PC-3 (cell line): Measurements from ENCODE around the gene C22orf39. TPM values are rescaled to one million over a fixed set of nuclear protein-coding genes. Genes with fewer than 3 reads are reported as not detected.

ENCODE experiments used
- ATAC-seq: fragments of 200-7000 bp; cut with Tn5 transposase; 2 replicates; pipeline ENCODE4 v1.9.1; 2020; ENCODE audit warnings: mild to moderate bottlenecking, moderate library complexity
- BruUV-seq: library from RNA; stranded (reverse); fragments of 400-500 nt; replicated peaks from 2 replicates; lab custom pipeline; 2021; lab: Mats Ljungman, UMichigan
- CTCF ChIA-PET: fragments of 300-600 bp; sonication (Branson Sonifier 250); formaldehyde crosslinking; loops from one replicate; lab custom pipeline; 2022; ENCODE audit warnings: antibody characterized with exemption; lab: Charles Lee
- POLR2A ChIA-PET: fragments of 300-600 bp; sonication (Branson Sonifier 250); formaldehyde crosslinking; loops from one replicate; lab custom pipeline; 2022; ENCODE audit warnings: antibody characterized with exemption; ENCODE audit not compliant: unreplicated experiment; lab: Charles Lee
- DNase-seq: peaks from one replicate; pipeline ENCODE4 v3.0.0-alpha.2; 2015
- H2AFZ ChIP-seq: fragments of 300-600 bp; sonication (generic); 2 replicates; pipeline ENCODE4 v1.6.0; 2016; ENCODE audit warnings: antibody characterized with exemption, low read length
- H3F3A ChIP-seq: fragments of 300-600 bp; sonication (generic); one replicate; pipeline ENCODE4 v1.6.0; 2017; ENCODE audit warnings: antibody characterized with exemption, low read length, control low read depth, mild to moderate bottlenecking; ENCODE audit not compliant: unreplicated experiment
- H3K27ac ChIP-seq: fragments of 300-600 bp; sonication (generic); 2 replicates; pipeline ENCODE4 v1.5.1; 2016; ENCODE audit warnings: mild to moderate bottlenecking, low read length
- H3K27me3 ChIP-seq: fragments of 300-600 bp; sonication (generic); 2 replicates; pipeline ENCODE4 v1.6.1; 2016; ENCODE audit warnings: low read length, mixed read lengths
- H3K36me3 ChIP-seq: fragments of 300-600 bp; sonication (generic); 2 replicates; pipeline ENCODE4 v1.6.1; 2016; ENCODE audit warnings: low read depth, mixed run types, low read length, mixed read lengths
- H3K4me1 ChIP-seq: fragments of 300-600 bp; sonication (generic); 2 replicates; pipeline ENCODE4 v1.5.1; 2016; ENCODE audit warnings: low read length; ENCODE audit not compliant: insufficient read depth
- H3K4me2 ChIP-seq: fragments of 300-600 bp; sonication (generic); 2 replicates; pipeline ENCODE4 v1.6.0; 2016; ENCODE audit warnings: low read length
- H3K4me3 ChIP-seq: fragments of 300-600 bp; sonication (generic); 2 replicates; pipeline ENCODE4 v1.5.1; 2016; ENCODE audit warnings: mild to moderate bottlenecking, low read length, mixed read lengths
- H3K79me2 ChIP-seq: fragments of 300-600 bp; sonication (generic); 2 replicates; pipeline ENCODE4 v1.6.1; 2017; ENCODE audit warnings: low read length, mixed read lengths
- H3K9ac ChIP-seq: fragments of 300-600 bp; sonication (generic); 2 replicates; pipeline ENCODE4 v1.6.0; 2016; ENCODE audit warnings: mild to moderate bottlenecking, low read length
- H3K9me2 ChIP-seq: fragments of 300-600 bp; sonication (generic); replicated peaks from 2 replicates; pipeline ENCODE4 v1.6.1; 2016; ENCODE audit warnings: mixed run types, low read length, mixed read lengths
- H3K9me3 ChIP-seq: fragments of 300-600 bp; sonication (generic); 2 replicates; pipeline ENCODE4 v1.6.1; 2016; ENCODE audit warnings: low read length, mixed read lengths
- H4K20me1 ChIP-seq: fragments of 300-600 bp; sonication (generic); 2 replicates; pipeline ENCODE4 v1.6.1; 2016; ENCODE audit warnings: low read length, mixed read lengths
- EZH2 ChIP-seq: fragments of 300-600 bp; sonication (generic); IDR thresholded peaks from one replicate; pipeline ENCODE4 v1.6.1; 2017; ENCODE audit warnings: antibody characterized with exemption, mild to moderate bottlenecking, low read length; ENCODE audit not compliant: unreplicated experiment
- EZH2phosphoT487 ChIP-seq: fragments of 300-600 bp; sonication (generic); IDR thresholded peaks from 2 replicates; pipeline ENCODE4 v1.6.1; 2018; ENCODE audit warnings: mild to moderate bottlenecking, antibody characterized with exemption, low read length, borderline replicate concordance
- intact Hi-C: fragments of 100-400 bp; cut with micrococcal nuclease; formaldehyde crosslinking; loops from 2 replicates; pipeline ENCODE4 v1.9.0; 2023
- total RNA-seq: library from RNA; depleted of rRNA; stranded (reverse); fragments of >200 nt; gene quantifications from 2 replicates; pipeline ENCODE4 v1.2.3, GENCODE V29; 2014
- TF ChIP-seq, protein P1 (sequence below): fragments of 300-600 bp; sonication (generic); conservative IDR thresholded peaks from 2 replicates; pipeline ENCODE4 v1.5.1; 2017; ENCODE audit warnings: antibody characterized with exemption, low read depth, mild to moderate bottlenecking, low read length

C22orf39 gene
- total RNA-seq, 1 experiment from 2014 or later = 25.0 TPM

DNA sequence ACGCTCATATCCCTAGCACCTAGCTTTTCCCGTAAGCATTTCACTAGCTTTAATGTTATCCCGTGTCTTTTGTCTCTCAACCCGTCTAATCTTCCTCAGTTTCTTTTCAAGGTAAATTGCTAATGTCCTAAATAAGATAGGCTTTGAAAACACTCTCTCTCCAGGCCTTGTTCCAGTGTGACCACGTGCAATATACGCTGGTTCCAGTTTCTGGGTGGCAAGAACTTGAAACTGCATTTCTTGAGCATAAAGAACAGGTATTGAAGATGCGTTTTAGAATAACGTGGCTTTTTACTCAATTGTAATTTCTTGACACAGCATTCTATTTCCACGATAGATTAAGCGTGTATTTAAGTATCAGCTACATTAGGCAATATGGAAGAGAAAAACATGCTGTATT, 33.3 kb upstream of the C22orf39 start:
- ChIA-PET CTCF (interaction anchor here (1.6 kb wide), 1 partner anchor 149 kb away, joined by 6 read pairs; no protein-coding TSS in a partner anchor), POLR2A (no interaction called here)
- Histone ChIP-seq H3K4me1 (peaks cover 11% of the 10 kb centered on the region), H3K9ac (peak overlapping the region; percentile 97), H3K4me3 (peak overlapping the region; percentile 88), H3K4me2 (peak overlapping the region; percentile 88), H3K36me3 (peaks cover 19% of the 10 kb centered on the region; the same call in 1 of the 2 replicates), H3K79me2 (peaks cover 56% of the 10 kb centered on the region), H3F3A (no peaks in the 10 kb centered on the region), H4K20me1 (peaks cover 21% of the 10 kb centered on the region), H2AFZ (no peak overlapping the region), H3K9me2 (no peaks in the 10 kb centered on the region), H3K27ac (no peak overlapping the region), H3K27me3 (no peaks in the 10 kb centered on the region), H3K9me3 (no peaks in the 10 kb centered on the region)
- TF ChIP-seq, protein P1, sequence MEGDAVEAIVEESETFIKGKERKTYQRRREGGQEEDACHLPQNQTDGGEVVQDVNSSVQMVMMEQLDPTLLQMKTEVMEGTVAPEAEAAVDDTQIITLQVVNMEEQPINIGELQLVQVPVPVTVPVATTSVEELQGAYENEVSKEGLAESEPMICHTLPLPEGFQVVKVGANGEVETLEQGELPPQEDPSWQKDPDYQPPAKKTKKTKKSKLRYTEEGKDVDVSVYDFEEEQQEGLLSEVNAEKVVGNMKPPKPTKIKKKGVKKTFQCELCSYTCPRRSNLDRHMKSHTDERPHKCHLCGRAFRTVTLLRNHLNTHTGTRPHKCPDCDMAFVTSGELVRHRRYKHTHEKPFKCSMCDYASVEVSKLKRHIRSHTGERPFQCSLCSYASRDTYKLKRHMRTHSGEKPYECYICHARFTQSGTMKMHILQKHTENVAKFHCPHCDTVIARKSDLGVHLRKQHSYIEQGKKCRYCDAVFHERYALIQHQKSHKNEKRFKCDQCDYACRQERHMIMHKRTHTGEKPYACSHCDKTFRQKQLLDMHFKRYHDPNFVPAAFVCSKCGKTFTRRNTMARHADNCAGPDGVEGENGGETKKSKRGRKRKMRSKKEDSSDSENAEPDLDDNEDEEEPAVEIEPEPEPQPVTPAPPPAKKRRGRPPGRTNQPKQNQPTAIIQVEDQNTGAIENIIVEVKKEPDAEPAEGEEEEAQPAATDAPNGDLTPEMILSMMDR = no peak
- TF ChIP-seq EZH2phosphoT487 (no peak), EZH2 (no peak)
- intact Hi-C loops = no loop called here
- ATAC-seq (no peak), DNase-seq (no peak)
- no TSS peak for BruUV-seq

DNA sequence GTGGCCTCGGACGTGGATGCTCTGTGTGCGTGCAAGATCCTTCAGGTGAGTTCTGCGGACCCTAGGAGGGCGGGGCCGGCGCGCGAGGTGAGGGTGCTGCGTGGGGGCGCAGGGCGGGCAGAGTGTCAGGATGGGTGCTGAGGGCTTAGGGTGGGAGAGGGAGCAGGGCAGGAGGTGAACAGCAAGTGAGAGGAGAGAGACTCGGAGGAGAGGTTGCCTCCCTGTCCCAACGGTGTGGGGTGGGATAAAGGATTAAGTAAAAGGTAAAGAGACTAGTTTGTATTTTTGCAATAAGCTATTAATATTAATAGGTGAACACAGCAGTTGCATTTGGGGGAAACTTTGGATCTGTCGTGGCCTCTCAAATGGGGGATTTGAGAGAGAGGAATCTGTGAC, 32.7 kb upstream of the C22orf39 start:
- peak overlapping the region; percentile 74 for H2AFZ ChIP-seq
- no peaks in the 10 kb centered on the region for H3F3A ChIP-seq
- peak overlapping the region; percentile 88 for H3K4me2 ChIP-seq
- peaks cover 28% of the 10 kb centered on the region for H4K20me1 ChIP-seq
- no peak overlapping the region for H3K27ac ChIP-seq
- H3K9me2 ChIP-seq = no peaks in the 10 kb centered on the region
- H3K4me3 ChIP-seq = peak overlapping the region; percentile 88
- no peaks in the 10 kb centered on the region for H3K9me3 ChIP-seq
- POLR2A ChIA-PET = no interaction called here
- intact Hi-C loops = no loop called here
- CTCF ChIA-PET = interaction anchor here (1.6 kb wide), 1 partner anchor 149 kb away, joined by 6 read pairs; no protein-coding TSS in a partner anchor
- H3K36me3 ChIP-seq = peaks cover 21% of the 10 kb centered on the region
- H3K27me3 ChIP-seq = no peaks in the 10 kb centered on the region
- DNase-seq (no peak), ATAC-seq (no peak)
- peak overlapping the region; percentile 97 for H3K9ac ChIP-seq
- peaks cover 62% of the 10 kb centered on the region for H3K79me2 ChIP-seq
- H3K4me1 ChIP-seq = peaks cover 11% of the 10 kb centered on the region
- BruUV-seq = no TSS peak
- TF ChIP-seq, protein P1 = no peak

DNA sequence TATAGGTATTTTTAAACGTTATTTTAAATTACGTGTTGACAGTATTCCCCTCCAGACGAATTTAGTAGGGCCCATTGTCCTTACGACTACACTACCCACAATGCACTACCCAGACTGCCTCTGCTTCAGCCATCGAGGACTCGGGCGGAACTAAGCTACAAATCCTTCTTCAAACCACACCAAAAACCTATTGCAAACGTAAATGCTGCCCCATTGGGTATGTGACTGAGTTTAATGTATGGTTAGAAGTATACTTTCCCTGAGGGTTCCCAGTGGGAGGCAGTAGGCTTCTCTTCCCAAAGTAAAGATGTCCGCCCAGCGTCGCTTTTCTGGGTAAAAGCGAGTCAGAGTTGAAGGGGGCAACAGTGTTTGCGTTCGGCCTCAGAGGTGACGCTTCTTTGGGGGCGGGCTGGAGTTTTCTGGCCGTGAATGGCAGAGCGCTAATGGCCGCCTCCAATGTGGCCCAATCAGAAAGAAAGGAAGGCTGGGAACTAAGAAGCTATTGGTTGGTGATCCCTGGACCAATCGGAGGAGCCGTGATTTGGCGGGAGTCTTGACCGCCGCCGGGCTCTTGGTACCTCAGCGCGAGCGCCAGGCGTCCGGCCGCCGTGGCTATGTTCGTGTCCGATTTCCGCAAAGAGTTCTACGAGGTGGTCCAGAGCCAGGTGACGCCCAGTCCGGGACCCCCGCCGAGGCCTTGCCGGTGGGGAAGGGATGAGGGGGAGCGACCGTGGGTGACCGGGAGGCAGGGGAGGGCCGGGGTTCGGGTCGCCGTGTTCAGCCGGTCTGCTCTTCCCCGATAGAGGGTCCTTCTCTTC, 32.1 kb upstream of the C22orf39 start, which contains the start of gene CDC45:
TSS of gene CDC45 (plus strand) at position 566 of the 818 bp plus-strand sequence. CDS start at position 615, 49 bp downstream.
- peak within 1 kb of the TSS; percentile 88 for H3K4me3 ChIP-seq
- no peaks in the 10 kb centered on the region for H3K27me3 ChIP-seq
- H2AFZ ChIP-seq = peak within 1 kb of the TSS; percentile 96
- TF ChIP-seq EZH2phosphoT487 (no peak), EZH2 (no peak)
- TF ChIP-seq, protein P1 = no peak
- CTCF ChIA-PET = interaction anchor here (1.6 kb wide), 1 partner anchor 150 kb away, joined by 6 read pairs; no protein-coding TSS in a partner anchor
- DNase-seq (peak; percentile 93), ATAC-seq (peak; percentile 89)
- H3F3A ChIP-seq = no peaks in the 10 kb centered on the region
- no TSS peak for BruUV-seq
- peak within 1 kb of the TSS; percentile 97 for H3K9ac ChIP-seq
- H3K9me3 ChIP-seq = no peaks in the 10 kb centered on the region
- peak within 1 kb of the TSS; percentile 88 for H3K4me2 ChIP-seq
- H4K20me1 ChIP-seq = peaks cover 29% of the 10 kb centered on the region
- H3K79me2 ChIP-seq = peaks cover 68% of the 10 kb centered on the region
- peaks cover 18% of the 10 kb centered on the region for H3K36me3 ChIP-seq
- no peaks in the 10 kb centered on the region for H3K9me2 ChIP-seq
- POLR2A ChIA-PET = no interaction called here
- H3K27ac ChIP-seq = peak within 1 kb of the TSS; percentile 93
- intact Hi-C loops = loop anchor here (5.0 kb wide), 1 partner anchor 177 kb away; no protein-coding TSS in a partner anchor
- peaks cover 11% of the 10 kb centered on the region for H3K4me1 ChIP-seq
